DND-41 (cell line): ENCODE measurements around the gene MEF2C.

Source experiments
- ATAC-seq: fragments of 200-7000 bp; cut with Tn5 transposase; 3 replicates; pipeline ENCODE4 v1.9.1; 2021; ENCODE audit warnings: low read depth; ENCODE audit not compliant: insufficient read depth
- DNase-seq: peaks from one replicate; pipeline ENCODE4 v3.0.0-alpha.2; 2020
- H2AFZ ChIP-seq: 2 replicates; pipeline ENCODE4 v1.6.0; 2012; ENCODE audit warnings: low read depth, low read length
- H3K27ac ChIP-seq: 2 replicates; pipeline ENCODE4 v1.5.1; 2012; ENCODE audit warnings: low read length, inconsistent platforms
- H3K27me3 ChIP-seq: fragments of 200-600 bp; sonication (generic); 2 replicates; pipeline ENCODE4 v1.6.0; 2012; ENCODE audit warnings: low read length, mild to moderate bottlenecking, inconsistent platforms; ENCODE audit not compliant: insufficient read depth, poor library complexity
- H3K36me3 ChIP-seq: 2 replicates; pipeline ENCODE4 v1.5.1; 2012; ENCODE audit warnings: low read length, inconsistent platforms; ENCODE audit not compliant: insufficient read depth
- H3K4me1 ChIP-seq: 2 replicates; pipeline ENCODE4 v1.5.1; 2012; ENCODE audit warnings: mild to moderate bottlenecking, low read length; ENCODE audit not compliant: insufficient read depth
- H3K4me2 ChIP-seq: 2 replicates; pipeline ENCODE4 v1.6.0; 2012; ENCODE audit warnings: mild to moderate bottlenecking, moderate library complexity, low read length, inconsistent platforms; ENCODE audit not compliant: insufficient read depth
- H3K4me3 ChIP-seq, 2 experiments: fragments of 200-600 bp in 1 of 2; shearing (Covaris generic) in 1 of 2; 2 replicates each; pipeline ENCODE4 v1.5.1; 2012 to 2016; ENCODE audit warnings: inconsistent platforms in 2 of 2, low read length in 2 of 2, mild to moderate bottlenecking in 2 of 2, low read depth in 1 of 2, moderate library complexity in 1 of 2
- H3K79me2 ChIP-seq: 2 replicates; pipeline ENCODE4 v1.6.0; 2012; ENCODE audit warnings: low read length, inconsistent platforms; ENCODE audit not compliant: insufficient read depth
- H3K9ac ChIP-seq: 2 replicates; pipeline ENCODE4 v1.6.0; 2012; ENCODE audit warnings: low read depth, mild to moderate bottlenecking, inconsistent platforms, low read length, moderate library complexity
- H3K9me3 ChIP-seq: 2 replicates; pipeline ENCODE4 v1.5.1; 2012; ENCODE audit warnings: low read length, moderate library complexity, mild to moderate bottlenecking, inconsistent platforms; ENCODE audit not compliant: insufficient read depth, severe bottlenecking
- H4K20me1 ChIP-seq: 2 replicates; pipeline ENCODE4 v1.6.0; 2012; ENCODE audit warnings: low read length; ENCODE audit not compliant: insufficient read depth
- EZH2 ChIP-seq: IDR thresholded peaks from 3 replicates; pipeline ENCODE4 v1.6.1; 2012; ENCODE audit warnings: borderline replicate concordance, low read depth, mild to moderate bottlenecking, moderate library complexity, low read length, inconsistent platforms; ENCODE audit not compliant: severe bottlenecking
- TF ChIP-seq, protein P1 (sequence below): IDR thresholded peaks from 2 replicates; pipeline ENCODE4 v1.5.1; 2012; ENCODE audit warnings: borderline replicate concordance, low read length, moderate library complexity, mild to moderate bottlenecking; ENCODE audit not compliant: poor library complexity, severe bottlenecking; ENCODE audit errors: extremely low read depth

Gene MEF2C

DNA sequence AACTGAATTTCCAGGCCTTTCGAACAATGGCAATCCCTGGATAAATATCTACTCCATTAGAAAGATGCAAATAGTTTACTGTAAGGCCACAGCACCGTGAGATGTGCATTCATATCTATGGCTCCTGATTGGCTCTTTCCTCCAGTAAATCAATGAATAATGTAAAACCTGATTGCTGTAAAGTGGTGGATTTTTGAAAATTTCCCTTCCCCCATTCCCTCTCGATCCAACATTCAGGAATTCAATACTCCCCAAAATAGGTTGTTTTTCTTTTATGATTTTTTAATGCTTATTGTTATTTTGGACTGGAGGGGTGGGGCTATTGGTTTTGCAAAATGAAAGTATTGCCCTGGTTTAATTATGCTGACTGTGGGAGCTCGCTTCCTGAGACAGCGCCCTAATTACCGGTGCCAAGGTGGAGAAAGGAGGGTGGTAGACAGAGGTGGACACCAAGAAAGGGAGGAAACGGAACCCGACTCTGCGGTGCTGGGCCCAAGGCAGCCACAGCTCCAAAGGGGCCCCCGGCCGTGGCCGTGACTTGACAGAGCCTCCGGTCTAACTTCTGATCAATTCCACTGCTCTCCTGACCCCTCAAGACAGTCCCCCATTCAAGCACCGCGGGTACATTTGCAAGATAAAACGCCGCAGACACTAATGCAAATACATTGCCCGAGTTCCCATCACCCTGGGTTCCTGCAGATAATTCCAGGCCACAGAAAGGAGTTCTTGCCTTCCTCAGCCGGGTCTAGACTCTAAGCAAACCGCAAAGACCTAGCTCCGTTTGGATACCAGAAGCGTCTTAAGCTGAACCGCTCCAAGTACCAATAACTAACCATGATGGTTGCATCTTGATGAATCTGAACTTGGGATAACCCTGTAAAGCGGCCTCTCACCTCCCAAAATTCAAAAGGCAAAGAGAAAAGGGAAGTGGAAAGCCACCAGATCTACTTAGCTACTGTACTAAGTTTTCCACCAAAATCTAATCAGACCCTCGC, 211.2 kb downstream of the MEF2C start:
- H3K27me3 ChIP-seq: no peaks in the 10 kb centered on the region
- ATAC-seq (no peak), DNase-seq (no peak)
- H3K27ac ChIP-seq: no peak overlapping the region
- H3K36me3 ChIP-seq: no peaks in the 10 kb centered on the region
- no peak overlapping the region for H3K9ac ChIP-seq
- no peaks in the 10 kb centered on the region for H3K4me1 ChIP-seq
- no peaks in the 10 kb centered on the region for H4K20me1 ChIP-seq
- TF ChIP-seq EZH2: no peak
- TF ChIP-seq, protein P1, sequence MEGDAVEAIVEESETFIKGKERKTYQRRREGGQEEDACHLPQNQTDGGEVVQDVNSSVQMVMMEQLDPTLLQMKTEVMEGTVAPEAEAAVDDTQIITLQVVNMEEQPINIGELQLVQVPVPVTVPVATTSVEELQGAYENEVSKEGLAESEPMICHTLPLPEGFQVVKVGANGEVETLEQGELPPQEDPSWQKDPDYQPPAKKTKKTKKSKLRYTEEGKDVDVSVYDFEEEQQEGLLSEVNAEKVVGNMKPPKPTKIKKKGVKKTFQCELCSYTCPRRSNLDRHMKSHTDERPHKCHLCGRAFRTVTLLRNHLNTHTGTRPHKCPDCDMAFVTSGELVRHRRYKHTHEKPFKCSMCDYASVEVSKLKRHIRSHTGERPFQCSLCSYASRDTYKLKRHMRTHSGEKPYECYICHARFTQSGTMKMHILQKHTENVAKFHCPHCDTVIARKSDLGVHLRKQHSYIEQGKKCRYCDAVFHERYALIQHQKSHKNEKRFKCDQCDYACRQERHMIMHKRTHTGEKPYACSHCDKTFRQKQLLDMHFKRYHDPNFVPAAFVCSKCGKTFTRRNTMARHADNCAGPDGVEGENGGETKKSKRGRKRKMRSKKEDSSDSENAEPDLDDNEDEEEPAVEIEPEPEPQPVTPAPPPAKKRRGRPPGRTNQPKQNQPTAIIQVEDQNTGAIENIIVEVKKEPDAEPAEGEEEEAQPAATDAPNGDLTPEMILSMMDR: no peak
- H3K79me2 ChIP-seq: no peaks in the 10 kb centered on the region
- no peak overlapping the region for H3K4me3 ChIP-seq
- no peaks in the 10 kb centered on the region for H3K9me3 ChIP-seq
- no peak overlapping the region for H3K4me2 ChIP-seq
- no peak overlapping the region for H2AFZ ChIP-seq

GRCh38 chr5:88671106-88671504, 211.9 kb downstream of the MEF2C start:
- Histone ChIP-seq H4K20me1 (no peaks in the 10 kb centered on the region), H3K9ac (no peak overlapping the region), H3K36me3 (no peaks in the 10 kb centered on the region), H3K4me1 (no peaks in the 10 kb centered on the region), H3K27ac (no peak overlapping the region), H3K4me2 (no peak overlapping the region), H3K4me3 (no peak overlapping the region), H2AFZ (no peak overlapping the region), H3K27me3 (no peaks in the 10 kb centered on the region), H3K9me3 (no peaks in the 10 kb centered on the region), H3K79me2 (no peaks in the 10 kb centered on the region)
- TF ChIP-seq EZH2: no peak
- TF ChIP-seq, protein P1: no peak
- DNase-seq (no peak), ATAC-seq (no peak)

- H3K9ac ChIP-seq: no peak overlapping the region
- H3K27ac ChIP-seq: no peak overlapping the region
- H3K4me1 ChIP-seq: no peaks in the 10 kb centered on the region
- no peak overlapping the region for H2AFZ ChIP-seq
- H4K20me1 ChIP-seq: no peaks in the 10 kb centered on the region
- no peaks in the 10 kb centered on the region for H3K9me3 ChIP-seq
- no peaks in the 10 kb centered on the region for H3K27me3 ChIP-seq
- no peaks in the 10 kb centered on the region for H3K79me2 ChIP-seq
- no peak overlapping the region for H3K4me2 ChIP-seq
- TF ChIP-seq EZH2: no peak
- DNase-seq (no peak), ATAC-seq (no peak)
- H3K4me3 ChIP-seq: no peak overlapping the region
- H3K36me3 ChIP-seq: no peaks in the 10 kb centered on the region
These were observed 212.5 kb downstream of the MEF2C start for GRCh38 chr5:88670461-88670860.

DNA sequence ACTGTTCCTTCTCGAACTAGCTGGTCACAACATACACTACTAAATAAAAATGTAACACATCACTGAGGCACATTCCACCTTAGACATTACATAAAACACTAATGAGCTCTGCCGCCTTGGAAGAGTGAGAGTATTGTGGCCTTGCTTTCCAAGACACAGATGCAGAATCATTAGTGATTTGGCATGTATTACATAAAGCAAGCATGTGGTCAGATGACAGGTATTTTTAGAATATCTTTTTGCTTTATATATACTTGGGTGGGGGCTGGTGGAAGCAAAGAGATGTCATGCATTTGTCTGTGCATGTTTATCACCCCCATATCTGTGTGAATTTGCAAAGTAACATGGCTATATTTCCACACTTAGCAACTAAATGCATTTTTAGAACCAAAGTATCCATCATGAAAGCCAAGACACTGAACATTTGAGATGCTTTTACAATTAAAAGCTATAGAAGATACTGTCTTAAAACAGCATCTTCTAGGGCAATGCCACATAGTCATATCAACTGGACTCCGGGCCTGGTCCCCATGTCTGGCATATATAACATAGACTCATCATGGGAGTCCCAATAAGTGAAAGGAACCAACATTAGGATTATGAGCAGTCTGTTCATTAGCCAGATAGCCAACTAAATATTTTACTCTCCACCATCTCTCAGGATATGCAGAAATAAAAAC, 213.5 kb downstream of the MEF2C start:
- DNase-seq: no peak

More for the DNA sequence above, 213.5 kb downstream of the MEF2C start:
- no peaks in the 10 kb centered on the region for H3K9me3 ChIP-seq
- no peak overlapping the region for H3K9ac ChIP-seq
- H3K4me1 ChIP-seq: no peaks in the 10 kb centered on the region
- no peak overlapping the region for H2AFZ ChIP-seq
- H3K79me2 ChIP-seq: no peaks in the 10 kb centered on the region
- ATAC-seq: no peak
- no peaks in the 10 kb centered on the region for H3K27me3 ChIP-seq
- H3K4me2 ChIP-seq: no peak overlapping the region
- H3K4me3 ChIP-seq: no peak overlapping the region
- no peak overlapping the region for H3K27ac ChIP-seq
- H3K36me3 ChIP-seq: no peaks in the 10 kb centered on the region
- H4K20me1 ChIP-seq: no peaks in the 10 kb centered on the region
- no peak for TF ChIP-seq EZH2
- TF ChIP-seq, protein P1: no peak
